ENCODE measurements around the gene EDN1.
"Not testable (repeated sequence)": the region's sequence is repeated elsewhere in the genome, so short reads cannot be mapped to it uniquely, and the experiment has no call there.

The EDN1 gene

DNA sequence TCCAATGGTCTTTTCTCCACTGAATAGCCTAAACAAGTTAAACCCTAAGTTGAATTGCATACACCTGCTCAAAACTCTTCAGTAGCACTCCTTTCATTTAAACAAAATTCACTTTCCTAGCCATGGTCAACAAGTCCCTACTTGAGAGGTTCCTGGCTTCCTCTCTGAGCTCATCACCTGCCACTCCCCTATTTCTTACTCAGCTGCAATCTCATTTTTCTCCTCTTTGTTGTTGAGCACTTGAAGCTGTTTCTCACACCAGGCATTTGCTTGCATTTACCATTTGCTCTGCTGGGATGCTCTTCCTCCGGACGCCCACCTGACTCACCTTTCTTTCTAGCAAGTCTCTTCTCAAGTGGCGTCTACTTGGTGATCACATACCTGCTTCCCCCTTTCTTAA, 38.5 kb downstream of the EDN1 start:
- DNase-seq: no peak

DNA sequence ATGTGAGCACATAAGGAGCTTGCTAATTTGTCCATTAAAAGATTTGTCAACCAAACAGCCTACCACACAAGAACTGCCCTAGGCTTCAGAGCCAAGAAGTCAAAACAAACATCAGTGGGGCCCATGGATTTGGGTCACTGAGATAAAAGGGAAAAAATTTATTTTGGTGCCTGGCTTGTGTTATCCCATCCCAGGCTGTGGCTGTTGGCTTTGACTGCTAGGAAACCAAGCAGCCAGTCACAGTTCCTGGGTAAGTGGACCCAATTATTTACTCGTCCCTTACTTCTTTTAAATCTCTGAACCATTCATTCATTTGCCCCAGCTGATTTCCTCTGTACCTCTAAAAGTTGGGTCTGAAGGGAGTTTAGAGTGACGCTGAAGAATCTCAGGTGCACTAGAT, 41.3 kb downstream of the EDN1 start:
- no peak for DNase-seq

DNA sequence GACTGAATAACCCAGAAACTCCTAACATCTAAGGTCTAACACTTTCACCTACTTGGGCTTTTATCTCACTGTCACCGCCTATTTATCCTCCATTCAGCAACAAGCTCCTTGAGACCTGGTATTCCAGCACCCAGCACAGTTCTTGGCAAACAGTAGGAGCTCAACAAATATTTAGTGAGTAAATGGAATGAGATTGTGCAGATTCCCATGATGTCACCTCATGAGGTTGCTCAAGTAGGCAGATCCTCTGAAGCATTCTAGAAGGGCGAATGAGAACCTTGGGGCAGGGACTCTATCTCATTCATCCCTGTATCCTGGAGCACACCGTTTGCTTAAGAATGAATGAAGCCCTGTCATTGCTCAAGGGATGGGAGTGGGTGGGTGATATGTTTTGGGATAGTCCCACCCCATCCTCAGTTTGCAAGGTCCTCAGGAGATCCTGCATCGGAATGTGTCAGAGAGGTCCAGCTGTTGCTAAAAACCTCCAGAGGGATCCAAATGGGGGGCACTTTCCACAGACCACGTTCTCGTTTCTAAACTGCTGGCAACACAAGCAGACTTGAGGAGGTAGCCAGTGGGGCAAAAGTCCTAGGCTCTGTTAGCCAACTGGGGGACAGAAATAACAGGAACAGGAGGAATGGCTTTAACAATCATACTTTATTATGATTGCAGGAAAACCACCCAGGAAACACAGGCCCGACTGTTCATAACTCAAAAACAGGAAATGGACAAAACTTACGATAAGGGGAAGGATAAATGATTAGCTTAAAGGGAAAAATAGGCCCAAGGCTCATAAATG, 42.0 kb downstream of the EDN1 start:
- no peak for DNase-seq

DNA sequence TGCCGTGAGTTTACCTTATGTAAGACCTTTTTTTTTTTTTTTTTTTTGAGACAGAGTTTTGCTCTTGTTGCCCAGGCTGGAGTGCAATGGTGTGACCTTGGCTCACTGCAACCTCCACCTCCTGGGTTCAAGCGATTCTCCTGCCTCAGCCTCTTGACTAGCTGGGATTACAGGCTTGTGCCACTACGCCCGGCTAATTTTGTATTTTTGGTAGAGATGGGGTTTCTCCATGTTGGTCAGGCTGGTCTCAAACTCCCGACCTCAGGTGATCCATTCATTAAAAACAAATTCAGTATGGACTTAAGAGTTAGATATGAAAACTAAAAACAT, 42.6 kb downstream of the EDN1 start:
- DNase-seq: not testable (repeated sequence)

DNA sequence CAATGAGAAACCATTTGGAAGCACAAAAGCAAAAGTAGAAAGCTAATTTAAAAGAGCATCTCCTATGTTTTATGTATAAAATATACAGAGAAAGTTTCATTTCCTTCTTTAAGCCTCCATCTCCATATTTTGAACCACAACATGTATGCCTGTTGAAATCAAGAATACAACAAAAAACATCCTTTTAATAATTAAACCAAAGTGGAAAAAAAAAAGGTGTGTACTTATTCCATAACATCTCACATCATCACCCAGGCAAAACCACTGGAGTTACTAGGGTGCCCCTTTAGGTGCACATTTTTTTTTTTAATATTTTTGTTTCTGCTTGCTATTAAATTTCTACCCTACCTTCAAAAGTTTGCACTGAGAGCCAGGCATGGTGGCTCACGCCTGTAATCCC, 43.0 kb downstream of the EDN1 start:
- DNase-seq: no peak

DNA sequence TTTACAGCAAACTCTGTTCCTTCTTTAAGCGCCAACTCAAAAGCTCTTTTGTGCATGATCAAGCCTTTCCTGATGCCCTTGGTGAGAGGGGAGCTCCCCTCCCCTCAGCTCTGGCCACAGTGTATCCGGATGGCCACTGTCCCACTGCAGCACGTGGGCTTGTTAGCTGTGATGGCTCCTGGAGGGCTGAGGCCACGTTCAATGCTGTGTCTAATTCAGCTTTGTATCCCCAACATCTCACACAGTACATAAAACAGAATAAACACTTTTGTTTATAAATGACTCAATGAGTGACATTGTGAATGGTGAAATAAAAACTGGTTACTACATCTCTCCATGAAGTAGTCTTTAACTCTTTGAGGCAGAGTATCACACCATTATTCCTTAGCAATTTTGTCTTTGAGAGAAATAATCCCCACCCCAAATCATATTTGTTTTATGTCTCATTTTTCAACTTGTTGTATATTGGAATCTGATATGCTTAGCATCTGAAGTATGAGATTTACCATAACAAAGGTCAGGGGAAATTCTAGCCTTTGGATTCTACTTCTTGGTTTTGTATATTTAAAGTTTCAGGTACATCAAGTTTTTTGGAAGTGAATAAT, 44.5 kb downstream of the EDN1 start:
- DNase-seq: no peak

DNA sequence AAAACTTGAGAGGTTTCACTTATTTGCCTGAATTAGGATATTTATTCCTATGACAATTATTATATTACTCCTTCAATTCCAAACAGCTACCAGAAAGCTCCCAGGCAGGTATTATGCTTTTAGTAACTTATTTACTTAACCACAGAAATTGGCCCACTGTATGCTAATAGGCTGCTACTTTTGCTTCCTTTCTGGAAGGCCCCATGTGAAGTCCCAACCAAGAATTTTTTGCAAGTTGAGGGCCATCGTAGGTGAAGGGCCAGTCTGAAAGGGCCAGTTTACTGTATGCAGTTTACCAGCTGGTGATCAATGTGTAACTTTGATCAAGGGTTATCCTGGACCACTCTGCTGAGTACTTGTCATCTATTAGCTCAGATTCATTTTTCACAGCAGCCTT, 45.0 kb downstream of the EDN1 start:
- DNase-seq: no peak

DNA sequence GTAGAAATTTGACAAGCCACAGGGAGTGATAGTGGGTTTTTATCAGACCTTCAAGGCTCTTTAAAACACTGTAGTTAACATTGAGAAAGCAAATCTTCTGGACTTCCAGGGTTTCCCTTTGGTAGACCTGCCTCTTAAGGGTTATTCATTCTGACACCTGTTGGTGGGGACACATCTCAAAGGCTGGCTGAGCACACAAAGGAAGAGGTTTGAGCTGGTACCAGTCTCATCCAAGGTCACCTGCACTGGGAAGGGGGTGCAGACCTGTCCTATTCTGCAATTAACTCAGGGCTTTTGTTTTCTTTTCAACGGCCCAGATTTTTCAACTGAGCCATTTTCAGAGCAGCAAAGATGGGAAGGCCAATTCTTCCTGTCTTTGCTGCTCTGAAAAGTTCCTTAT, 45.6 kb downstream of the EDN1 start:
- DNase-seq: no peak

DNA sequence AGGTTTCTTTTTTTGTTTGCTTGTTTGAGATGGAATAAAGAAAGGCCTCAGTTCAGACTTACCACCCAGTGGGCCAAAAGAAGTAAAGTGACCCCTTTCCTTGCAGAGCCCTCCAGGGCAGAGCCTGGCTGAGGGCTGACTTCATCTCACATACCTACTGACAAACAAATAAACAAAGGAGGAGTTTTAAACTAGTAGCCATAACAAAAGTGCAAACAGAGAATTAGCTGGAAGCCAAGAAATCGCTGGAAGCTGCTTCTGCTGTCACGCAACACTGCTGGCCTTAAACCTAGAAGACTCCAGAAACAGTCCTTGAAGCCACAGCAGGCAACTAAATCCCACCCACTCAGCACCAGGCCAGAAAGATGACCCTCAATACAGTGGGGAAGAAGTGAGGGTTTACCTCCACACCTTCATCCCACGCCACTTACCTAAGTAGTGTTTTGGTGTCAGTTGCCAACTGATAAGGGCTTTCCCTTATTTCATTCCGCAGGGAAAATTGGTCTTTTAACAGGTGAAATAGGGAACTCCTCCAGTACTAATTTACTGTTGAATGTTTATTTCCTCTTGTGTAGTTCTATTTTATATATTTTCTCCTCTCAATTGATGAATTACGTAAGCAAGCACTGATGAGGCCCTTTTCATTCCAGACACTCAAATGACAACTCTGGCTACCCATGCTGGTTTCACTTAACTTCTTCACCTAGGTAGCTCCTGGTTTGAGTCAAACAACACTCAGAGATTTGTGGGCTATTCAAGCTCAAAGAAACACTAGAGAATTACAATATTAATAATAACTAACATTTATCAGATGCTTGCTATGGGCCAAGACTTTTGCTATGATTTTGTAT, 46.2 kb downstream of the EDN1 start:
- no peak for DNase-seq

DNA sequence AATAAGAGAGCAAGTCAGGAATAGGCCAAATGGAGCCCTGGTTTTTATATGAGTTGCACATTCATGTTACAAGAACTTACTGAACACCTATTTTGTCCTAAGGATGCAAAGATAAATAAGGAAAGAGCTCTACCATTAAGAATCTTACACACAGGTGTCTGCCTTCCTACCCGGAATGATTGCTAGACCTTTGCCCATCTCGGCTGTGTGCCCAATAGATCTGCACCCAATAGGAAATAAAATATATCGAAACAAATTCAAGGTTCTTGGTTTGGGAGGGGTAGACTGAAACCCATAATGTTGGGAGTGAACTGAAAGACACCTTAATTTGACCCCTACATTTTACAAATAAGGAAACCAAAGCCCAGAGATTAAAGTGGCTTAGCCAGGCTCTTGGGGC, 48.9 kb downstream of the EDN1 start:
- DNase-seq: no peak

DNA sequence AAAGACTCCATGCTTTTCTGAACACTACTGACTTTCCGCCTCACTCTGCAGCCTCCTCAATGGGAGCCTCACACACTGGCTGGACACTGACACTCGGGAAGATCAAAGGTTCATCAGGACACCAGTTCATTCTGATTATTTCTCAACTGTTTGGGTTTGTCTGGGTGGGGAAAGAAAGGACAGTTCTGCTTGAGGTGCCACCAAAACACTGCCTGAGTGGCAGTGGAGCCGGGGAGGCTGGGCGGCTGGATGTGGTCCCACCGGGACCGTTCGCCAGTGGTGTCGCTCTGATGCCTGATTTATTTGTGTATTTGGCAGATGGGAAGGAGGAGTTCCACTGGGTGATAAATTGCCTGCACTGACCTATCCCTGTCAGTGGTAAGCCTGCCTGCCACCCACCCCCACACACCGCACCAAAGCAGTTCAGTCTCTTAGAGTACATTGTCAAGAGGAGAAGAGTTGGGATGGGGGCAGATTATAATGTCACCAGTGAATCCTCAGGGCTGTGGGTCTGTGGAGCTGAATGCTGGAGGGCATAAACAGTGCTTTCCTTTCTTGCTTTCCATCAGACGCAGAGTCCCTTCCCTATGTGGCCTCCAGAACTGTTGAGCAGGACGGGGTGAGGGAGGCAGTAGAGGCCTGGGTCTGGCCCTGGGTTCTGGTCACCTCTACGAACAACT, 49.8 kb downstream of the EDN1 start:
- no peak for DNase-seq

DNA sequence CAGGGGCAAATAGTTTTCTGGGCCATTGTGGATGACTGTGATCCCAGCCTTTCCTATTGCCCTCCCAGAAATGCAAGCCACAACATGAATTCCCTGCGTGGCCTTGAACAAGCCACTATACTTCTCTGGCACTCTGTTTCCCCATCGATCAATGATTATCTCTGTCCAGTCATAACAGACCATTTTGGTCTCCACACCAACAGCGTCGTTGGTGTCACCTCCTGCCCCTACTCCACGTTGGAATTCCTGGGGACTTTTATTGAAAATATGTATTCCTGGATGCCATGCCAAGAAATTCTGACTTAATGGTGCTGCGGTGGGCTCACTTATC, 50.3 kb downstream of the EDN1 start:
- DNase-seq: no peak

DNA sequence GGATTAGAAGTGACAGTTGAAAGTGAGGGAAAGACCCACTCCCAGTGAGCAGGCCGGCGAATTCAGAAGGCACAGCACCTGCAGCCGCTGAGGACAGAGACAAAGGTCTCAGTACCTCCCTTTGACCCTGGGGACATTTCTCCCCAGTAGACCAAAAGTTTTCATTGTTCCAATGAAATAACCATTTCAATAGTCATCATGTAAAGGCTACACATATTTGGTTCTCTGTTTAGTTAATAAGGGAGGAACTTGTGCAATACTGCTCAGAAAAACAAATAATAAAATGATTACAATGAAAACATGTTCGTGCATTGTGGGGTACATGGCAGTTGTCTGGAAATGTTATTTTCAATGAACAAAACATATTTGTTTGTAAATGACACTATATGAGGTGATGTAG, 52.5 kb downstream of the EDN1 start:
- DNase-seq: no peak

DNA sequence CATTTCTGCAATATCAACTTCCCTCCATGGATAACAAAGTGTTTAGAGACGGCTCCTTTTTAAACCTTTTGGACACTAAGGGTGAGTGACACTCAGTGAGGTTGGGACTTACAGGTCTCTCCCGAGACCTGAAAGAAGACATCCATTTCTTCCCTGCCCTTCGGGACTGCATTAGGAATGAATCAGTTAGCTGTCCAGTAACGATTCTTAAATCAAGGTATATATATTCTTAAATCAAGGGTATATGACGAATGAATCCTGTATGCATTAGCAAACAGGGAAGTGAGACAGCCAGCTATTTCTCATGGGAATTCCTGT, 52.9 kb downstream of the EDN1 start:
- DNase-seq: no peak

DNA sequence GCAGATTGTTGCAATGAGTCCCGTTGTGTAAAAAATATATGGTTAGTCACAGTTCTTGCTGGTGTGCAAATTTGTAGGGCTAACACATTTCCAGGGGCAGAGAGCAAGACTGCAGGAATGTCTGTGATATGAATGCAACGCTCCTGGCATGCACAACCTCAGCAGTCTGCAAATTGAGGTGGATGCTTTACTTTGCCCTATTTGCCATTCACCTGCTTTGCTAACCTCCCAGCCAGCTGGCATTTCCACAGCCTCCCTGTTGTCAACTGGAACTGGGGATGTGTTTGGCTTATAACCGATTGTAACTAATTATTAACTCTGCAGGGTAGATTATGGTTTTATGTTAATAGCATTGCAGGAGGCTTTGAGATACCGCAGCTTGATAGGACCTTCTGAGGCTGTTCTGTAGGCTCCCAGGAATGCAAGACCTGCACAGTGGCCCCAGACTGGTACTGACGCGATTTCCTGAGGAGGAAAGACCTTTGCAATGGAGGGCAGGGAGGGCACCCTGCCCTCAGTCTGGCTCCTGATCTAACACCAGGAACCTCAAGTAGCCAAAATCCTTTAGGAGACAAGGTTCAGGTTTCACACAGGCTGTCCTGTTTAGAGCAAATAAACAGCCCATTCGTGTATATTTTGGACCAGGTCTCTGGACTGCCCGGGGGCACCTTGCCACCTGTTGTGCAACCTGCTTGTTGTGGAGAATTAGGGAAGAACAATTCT, 53.4 kb downstream of the EDN1 start:
- DNase-seq: no peak

DNA sequence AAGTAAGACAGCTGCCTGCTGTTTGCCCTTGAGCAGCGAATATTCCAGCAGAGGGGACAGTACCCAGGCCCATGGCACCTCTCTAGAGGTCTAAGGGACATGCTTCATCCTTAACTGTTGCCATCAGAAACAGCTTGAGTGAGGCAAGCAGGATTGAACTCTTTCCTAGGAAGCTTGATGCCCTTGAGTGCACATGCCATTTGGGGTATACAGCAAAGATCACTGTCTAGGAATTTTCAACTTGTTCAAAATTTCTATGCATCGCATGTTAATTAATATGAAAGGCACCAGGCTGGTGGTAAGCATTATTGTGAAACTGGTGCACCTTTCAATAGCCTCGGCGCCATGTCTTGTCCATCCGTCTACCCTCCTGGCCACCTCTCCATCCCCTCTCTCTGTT, 54.1 kb downstream of the EDN1 start:
- DNase-seq: no peak

DNA sequence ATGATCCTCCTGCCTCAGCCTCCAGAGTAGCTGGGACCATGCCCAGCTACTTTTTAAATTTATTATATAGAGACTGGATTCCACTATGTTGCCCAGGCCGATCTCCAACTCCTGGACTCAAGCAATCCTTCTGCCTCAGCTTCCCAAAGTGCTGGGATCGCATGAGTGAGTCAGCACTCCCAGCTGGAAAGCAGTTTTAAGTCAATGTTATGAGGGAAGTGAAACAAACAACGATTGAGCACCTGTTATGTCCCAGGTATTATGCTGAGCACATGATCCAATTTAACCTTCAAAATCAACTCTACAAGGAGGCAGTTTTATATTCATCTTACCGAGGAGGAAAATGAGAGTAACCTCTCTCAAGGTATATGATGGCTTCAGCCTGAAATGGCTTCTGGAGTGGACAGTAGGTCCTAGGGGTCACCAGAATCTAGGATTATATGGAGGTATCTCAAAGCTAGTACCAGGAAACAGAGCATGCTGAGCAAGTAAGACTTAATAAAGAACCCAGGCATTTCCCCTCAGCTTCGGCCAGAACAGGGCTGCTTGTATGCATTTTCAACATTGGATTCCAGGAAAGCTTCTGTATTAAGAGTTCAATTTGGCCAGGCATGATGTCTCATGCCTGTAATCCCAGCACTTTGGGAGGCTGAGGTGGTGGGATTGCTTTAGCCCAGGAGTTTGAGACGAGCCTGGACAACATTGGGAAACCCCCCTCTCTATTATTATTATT, 55.0 kb downstream of the EDN1 start:
- DNase-seq: no peak

DNA sequence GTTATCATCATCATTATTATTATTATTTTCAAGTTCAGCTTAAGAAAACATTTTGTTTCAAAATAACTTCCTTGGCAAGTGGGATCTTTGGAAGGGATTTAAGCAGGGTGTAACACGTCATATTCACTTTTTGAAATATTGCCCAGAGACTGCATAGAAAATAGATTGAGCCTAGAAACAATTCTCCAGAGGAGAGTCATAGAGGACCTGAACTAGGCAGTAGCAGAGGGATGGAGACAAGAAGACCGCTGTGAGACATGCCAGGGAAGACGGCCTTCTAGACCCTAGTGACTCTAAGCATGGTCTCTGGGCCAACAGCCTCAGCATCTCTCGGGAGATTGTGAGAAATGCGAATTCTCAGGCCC, 55.5 kb downstream of the EDN1 start:
- DNase-seq: no peak
